Osteocyte (in vitro differentiated cells): ENCODE results near the gene DERA. TPM values are rescaled to one million over a fixed set of nuclear protein-coding genes. Genes with fewer than 3 reads are reported as not detected.
A peak's percentile ranks its signal among the peaks of the same experiment; 100 is the strongest.

Experiments used
- DNase-seq: peaks from one replicate; pipeline ENCODE4 v3.0.0; 2021; ENCODE audit warnings: mixed read lengths; ENCODE audit not compliant: unreplicated experiment; ENCODE audit errors: extremely low spot score
- H3K27ac Mint-ChIP-seq: one replicate; pipeline ENCODE4 v1.8.0; 2021; ENCODE audit warnings: mild to moderate bottlenecking, mixed read lengths; ENCODE audit not compliant: unreplicated experiment
- H3K27me3 Mint-ChIP-seq: one replicate; pipeline ENCODE4 v1.8.0; 2021; ENCODE audit warnings: mixed read lengths; ENCODE audit not compliant: unreplicated experiment
- H3K36me3 Mint-ChIP-seq: one replicate; pipeline ENCODE4 v1.8.0; 2021; ENCODE audit warnings: mixed read lengths; ENCODE audit not compliant: unreplicated experiment
- H3K4me1 Mint-ChIP-seq: one replicate; pipeline ENCODE4 v1.8.0; 2021; ENCODE audit warnings: mixed read lengths; ENCODE audit not compliant: unreplicated experiment
- H3K4me3 Mint-ChIP-seq: one replicate; pipeline ENCODE4 v1.8.0; 2021; ENCODE audit warnings: mild to moderate bottlenecking, moderate library complexity, mixed read lengths; ENCODE audit not compliant: unreplicated experiment
- H3K9me3 Mint-ChIP-seq: one replicate; pipeline ENCODE4 v1.8.0; 2021; ENCODE audit warnings: mixed read lengths; ENCODE audit not compliant: unreplicated experiment
- total RNA-seq: library from RNA; stranded (reverse); gene quantifications from 2 replicates; pipeline ENCODE4 v1.2.1, GENCODE V29; 2021
- TF ChIP-seq, protein P1 (sequence below): fragments of 200-600 bp; sonication (generic); IDR thresholded peaks from 2 replicates; pipeline ENCODE4 v1.5.0; 2021; ENCODE audit warnings: antibody characterized with exemption, mild to moderate bottlenecking, moderate library complexity

The DERA gene
- total RNA-seq, 1 donor from 2014 or later: 29.8 TPM

DNA sequence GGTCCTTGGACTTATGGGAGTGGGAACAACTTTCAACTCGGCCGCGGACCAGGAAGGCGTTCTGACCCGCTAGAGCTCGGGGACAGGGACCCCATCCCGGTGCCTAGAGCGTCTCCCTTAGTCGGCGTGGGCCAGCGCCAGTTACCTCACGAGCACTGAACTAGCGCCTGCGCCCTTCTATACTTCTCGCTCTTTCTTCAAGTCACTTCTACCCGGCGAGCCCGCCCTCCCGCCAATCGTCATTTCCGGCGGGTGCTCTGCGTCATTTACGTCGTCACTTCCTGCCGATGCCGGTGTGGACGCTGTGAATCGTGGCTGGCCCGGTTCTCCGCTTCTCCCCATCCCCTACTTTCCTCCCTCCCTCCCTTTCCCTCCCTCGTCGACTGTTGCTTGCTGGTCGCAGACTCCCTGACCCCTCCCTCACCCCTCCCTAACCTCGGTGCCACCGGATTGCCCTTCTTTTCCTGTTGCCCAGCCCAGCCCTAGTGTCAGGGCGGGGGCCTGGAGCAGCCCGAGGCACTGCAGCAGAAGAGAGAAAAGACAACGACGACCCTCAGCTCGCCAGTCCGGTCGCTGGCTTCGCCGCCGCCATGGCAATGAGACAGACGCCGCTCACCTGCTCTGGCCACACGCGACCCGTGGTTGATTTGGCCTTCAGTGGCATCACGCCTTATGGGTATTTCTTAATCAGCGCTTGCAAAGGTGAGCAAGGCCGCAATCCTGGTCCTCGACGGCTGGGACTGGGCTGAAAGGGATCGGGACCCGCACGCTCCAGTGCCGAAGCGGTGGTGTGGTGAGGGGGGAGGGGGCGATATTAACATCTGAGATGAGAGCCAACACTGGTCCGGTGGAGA lies 28.8 kb upstream of the DERA start, which contains the start of gene STRAP:
TSS of gene STRAP (plus strand) at position 270 of the 854 bp plus-strand sequence. CDS start at position 591, 321 bp downstream.
- H3K9me3 Mint-ChIP-seq: no peaks in the 10 kb centered on the region
- H3K4me3 Mint-ChIP-seq: peak within 1 kb of the TSS; percentile 95
- H3K27me3 Mint-ChIP-seq: no peaks in the 10 kb centered on the region
- TF ChIP-seq, protein P1, sequence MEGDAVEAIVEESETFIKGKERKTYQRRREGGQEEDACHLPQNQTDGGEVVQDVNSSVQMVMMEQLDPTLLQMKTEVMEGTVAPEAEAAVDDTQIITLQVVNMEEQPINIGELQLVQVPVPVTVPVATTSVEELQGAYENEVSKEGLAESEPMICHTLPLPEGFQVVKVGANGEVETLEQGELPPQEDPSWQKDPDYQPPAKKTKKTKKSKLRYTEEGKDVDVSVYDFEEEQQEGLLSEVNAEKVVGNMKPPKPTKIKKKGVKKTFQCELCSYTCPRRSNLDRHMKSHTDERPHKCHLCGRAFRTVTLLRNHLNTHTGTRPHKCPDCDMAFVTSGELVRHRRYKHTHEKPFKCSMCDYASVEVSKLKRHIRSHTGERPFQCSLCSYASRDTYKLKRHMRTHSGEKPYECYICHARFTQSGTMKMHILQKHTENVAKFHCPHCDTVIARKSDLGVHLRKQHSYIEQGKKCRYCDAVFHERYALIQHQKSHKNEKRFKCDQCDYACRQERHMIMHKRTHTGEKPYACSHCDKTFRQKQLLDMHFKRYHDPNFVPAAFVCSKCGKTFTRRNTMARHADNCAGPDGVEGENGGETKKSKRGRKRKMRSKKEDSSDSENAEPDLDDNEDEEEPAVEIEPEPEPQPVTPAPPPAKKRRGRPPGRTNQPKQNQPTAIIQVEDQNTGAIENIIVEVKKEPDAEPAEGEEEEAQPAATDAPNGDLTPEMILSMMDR: no peak
- H3K4me1 Mint-ChIP-seq: peaks cover 51% of the 10 kb centered on the region
- H3K36me3 Mint-ChIP-seq: peaks cover 9% of the 10 kb centered on the region
- DNase-seq: peak; percentile 97
- peak within 1 kb of the TSS; percentile 100 for H3K27ac Mint-ChIP-seq

DNA sequence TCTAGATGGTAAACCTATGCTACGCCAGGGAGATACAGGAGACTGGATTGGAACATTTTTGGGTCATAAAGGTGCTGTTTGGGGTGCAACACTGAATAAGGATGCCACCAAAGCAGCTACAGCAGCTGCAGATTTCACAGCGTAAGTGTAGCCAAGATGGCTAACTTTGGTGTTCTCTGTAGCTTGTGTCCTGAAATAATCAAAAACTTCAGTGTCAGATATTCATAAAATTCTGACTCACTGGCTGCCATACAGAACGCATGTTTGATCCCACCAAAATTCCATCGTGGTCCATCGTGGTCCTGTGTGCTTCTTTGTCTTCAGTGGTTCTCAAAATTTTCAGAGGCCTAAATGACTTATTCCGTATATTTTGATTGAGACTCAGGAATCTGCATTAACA lies 27.6 kb upstream of the DERA start:
- Mint-ChIP-seq H3K36me3 (peaks cover 9% of the 10 kb centered on the region), H3K27ac (peak overlapping the region; percentile 100), H3K4me3 (peak overlapping the region; percentile 95), H3K4me1 (peaks cover 62% of the 10 kb centered on the region), H3K27me3 (no peaks in the 10 kb centered on the region), H3K9me3 (no peaks in the 10 kb centered on the region)
- no peak for DNase-seq
- TF ChIP-seq, protein P1: no peak

DNA sequence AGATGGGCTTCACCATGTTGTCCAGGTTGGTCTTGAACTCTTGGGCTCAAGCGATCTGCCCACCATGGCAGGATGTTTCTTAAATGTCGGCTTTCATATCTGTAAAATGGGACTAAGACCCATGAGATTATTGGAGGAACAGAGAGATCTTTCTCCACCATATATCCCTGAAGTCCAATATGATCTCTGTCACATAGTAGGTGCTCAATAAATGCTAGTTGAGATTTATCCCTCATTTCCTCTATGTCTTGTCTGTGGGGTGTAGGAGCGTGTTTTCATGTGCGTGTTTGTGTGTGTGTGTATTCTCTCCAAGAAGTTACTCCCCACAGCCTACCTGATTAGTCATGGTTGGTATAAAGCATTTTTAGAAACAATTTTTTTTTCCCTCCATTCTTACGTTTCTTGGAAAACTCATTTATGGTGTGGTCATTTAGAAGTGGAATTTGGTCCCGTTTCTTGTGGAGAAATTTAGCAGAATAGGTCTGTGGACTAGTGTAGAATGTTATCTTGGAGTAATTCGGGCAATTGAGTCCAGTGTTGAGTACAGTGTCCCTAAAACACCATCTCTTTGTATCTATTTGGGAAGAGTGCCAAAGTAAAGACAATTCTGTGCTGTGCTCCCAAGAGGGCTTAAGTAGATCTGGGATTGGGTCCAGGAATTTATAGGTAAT lies 24.6 kb upstream of the DERA start:
- no peak for DNase-seq
- TF ChIP-seq, protein P1: no peak
- Mint-ChIP-seq H3K4me1 (peaks cover 57% of the 10 kb centered on the region), H3K4me3 (no peak overlapping the region), H3K9me3 (no peaks in the 10 kb centered on the region), H3K36me3 (peaks cover 21% of the 10 kb centered on the region), H3K27ac (no peak overlapping the region), H3K27me3 (no peaks in the 10 kb centered on the region)

DNA sequence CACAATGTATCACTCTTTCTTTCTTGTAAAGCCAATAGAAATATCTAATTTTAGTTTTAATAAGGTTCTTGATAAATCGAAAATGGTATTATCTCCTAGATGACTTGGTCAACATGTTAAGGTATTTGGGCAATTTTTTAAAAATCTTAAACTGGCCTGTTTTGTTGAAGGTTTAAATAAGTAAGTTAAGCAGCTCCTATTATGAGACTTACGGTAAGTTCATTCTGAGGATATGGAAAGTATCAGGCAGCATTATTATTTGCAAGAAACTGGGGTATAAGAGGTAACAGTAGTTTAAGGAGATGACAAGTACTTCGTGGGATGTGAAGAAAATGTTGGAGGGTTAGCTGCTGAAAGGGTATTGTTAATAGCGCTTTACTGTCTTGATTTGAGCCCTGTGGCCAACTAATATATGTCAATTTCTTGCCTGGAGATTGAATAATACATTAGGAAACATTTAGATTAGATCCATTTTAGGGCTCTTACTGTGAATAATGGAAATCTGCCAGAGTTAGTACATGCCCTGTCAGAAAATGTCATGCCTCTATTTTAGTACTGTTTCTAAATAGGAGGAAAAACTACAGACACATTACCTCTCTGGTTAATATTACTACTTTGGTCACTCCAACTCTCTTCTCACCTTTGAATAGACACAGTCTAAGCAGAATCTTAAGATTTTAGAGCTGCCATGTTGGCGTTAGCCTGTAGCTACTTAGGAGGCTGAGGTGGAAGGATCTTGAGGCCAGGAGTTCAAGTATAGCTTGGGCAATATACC lies 23.9 kb upstream of the DERA start:
- Mint-ChIP-seq H3K27ac (no peak overlapping the region), H3K4me1 (peaks cover 51% of the 10 kb centered on the region), H3K36me3 (peaks cover 25% of the 10 kb centered on the region), H3K4me3 (no peak overlapping the region), H3K27me3 (no peaks in the 10 kb centered on the region), H3K9me3 (no peaks in the 10 kb centered on the region)
- TF ChIP-seq, protein P1: no peak
- DNase-seq: no peak
